ENCODE measurements around the gene COLEC12. TPM values are rescaled to one million over a fixed set of nuclear protein-coding genes. Genes with fewer than 3 reads are reported as not detected.
A peak's percentile ranks its signal among the peaks of the same experiment; 100 is the strongest.

Gene COLEC12
- total and polyA plus RNA-seq, 2 experiments from 2014 or later = 61.1 to 69.0 TPM

DNA sequence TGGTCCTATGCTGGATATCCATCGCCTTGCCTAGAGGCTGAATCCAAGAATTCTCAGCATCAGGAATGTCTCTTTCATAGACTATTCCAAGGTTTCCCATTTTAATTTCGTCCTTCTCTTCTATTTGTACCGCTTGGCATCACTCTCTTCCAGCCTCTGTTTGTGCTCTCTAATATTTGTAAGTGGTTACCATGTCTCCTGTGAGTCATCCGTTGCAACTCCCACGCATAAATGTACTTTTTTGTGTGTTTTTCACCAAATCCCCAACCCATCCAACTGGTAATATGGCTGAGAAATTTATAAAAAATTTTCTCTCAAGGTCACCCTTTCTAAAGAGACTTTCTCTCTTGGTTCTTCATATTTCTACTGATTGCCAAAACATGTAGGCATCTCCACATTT is 21.8 kb downstream of the COLEC12 start:
- Histone ChIP-seq H3K27ac (peak overlapping the region; percentile 56), H3K9me3 (ENCODE audit: low read depth) (no peaks in the 10 kb centered on the region), H3K4me3 (no peak overlapping the region), H3K4me1 (ENCODE audit: low read depth) (peaks cover 37% of the 10 kb centered on the region), H3K36me3 (no peaks in the 10 kb centered on the region), H3K27me3 (no peaks in the 10 kb centered on the region)
- DNase-seq (ENCODE audit: low read depth in 1 of 2, low spot score in 1 of 2) = peak in 1 of 2 donors; percentile 91
- TF ChIP-seq, protein P1, sequence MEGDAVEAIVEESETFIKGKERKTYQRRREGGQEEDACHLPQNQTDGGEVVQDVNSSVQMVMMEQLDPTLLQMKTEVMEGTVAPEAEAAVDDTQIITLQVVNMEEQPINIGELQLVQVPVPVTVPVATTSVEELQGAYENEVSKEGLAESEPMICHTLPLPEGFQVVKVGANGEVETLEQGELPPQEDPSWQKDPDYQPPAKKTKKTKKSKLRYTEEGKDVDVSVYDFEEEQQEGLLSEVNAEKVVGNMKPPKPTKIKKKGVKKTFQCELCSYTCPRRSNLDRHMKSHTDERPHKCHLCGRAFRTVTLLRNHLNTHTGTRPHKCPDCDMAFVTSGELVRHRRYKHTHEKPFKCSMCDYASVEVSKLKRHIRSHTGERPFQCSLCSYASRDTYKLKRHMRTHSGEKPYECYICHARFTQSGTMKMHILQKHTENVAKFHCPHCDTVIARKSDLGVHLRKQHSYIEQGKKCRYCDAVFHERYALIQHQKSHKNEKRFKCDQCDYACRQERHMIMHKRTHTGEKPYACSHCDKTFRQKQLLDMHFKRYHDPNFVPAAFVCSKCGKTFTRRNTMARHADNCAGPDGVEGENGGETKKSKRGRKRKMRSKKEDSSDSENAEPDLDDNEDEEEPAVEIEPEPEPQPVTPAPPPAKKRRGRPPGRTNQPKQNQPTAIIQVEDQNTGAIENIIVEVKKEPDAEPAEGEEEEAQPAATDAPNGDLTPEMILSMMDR (IDR thresholded peaks at IDR 0.05; ENCODE audit: low read depth, low read length) = no peak

DNA sequence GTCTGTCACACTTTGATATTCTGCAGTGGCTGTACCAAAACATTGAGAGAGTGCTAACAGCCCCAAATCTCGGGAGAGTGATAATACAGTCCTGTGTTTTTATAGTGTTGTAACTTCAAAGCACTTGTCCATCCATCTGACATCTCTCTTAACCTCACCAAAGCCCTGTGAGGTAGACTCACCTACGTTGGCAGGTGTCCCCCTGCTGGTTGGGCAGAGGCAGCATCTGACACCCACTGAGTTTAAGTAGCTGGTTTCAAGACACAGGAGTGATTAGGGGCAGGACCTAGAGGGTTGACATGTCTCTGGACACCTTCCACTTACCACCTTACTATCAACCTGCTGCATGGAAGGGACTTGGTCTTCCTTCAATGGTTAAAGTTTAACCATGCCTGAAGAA is 22.9 kb downstream of the COLEC12 start:
- Histone ChIP-seq H3K4me3 (no peak overlapping the region), H3K27ac (peak overlapping the region; percentile 72), H3K9me3 (ENCODE audit: low read depth) (no peaks in the 10 kb centered on the region), H3K4me1 (ENCODE audit: low read depth) (peaks cover 37% of the 10 kb centered on the region), H3K27me3 (no peaks in the 10 kb centered on the region), H3K36me3 (no peaks in the 10 kb centered on the region)
- TF ChIP-seq, protein P1 (IDR thresholded peaks at IDR 0.05; ENCODE audit: low read depth, low read length) = peak; percentile 17
- DNase-seq (ENCODE audit: low read depth in 1 of 2, low spot score in 1 of 2) = no peak

DNA sequence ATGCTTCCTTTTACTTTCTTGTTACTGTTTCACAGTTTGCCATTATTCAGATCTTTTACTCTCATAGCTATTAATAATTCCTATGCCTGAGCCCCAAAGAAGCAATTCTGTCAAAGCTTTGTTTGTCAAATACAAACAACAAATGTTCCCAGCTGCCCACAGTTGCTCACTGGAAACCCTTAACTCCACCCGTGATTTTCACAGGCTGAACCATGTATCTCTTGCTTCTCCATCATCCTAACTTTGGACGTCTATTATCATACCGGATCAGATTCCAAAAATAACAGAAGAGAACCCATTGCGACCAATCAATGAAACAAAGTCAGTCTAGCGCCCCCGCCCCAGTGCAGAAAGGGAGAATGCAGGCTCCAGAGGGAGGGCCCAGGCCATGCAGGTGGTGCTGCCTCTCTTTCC is 24.2 kb downstream of the COLEC12 start:
- no peak overlapping the region for H3K4me3 ChIP-seq
- no peaks in the 10 kb centered on the region for H3K36me3 ChIP-seq
- H3K27me3 ChIP-seq = no peaks in the 10 kb centered on the region
- TF ChIP-seq, protein P1 (IDR thresholded peaks at IDR 0.05; ENCODE audit: low read depth, low read length) = no peak
- no peak for DNase-seq (ENCODE audit: low read depth in 1 of 2, low spot score in 1 of 2)
- peaks cover 39% of the 10 kb centered on the region for H3K4me1 ChIP-seq (ENCODE audit: low read depth)
- no peaks in the 10 kb centered on the region for H3K9me3 ChIP-seq (ENCODE audit: low read depth)
- peak overlapping the region; percentile 72 for H3K27ac ChIP-seq

DNA sequence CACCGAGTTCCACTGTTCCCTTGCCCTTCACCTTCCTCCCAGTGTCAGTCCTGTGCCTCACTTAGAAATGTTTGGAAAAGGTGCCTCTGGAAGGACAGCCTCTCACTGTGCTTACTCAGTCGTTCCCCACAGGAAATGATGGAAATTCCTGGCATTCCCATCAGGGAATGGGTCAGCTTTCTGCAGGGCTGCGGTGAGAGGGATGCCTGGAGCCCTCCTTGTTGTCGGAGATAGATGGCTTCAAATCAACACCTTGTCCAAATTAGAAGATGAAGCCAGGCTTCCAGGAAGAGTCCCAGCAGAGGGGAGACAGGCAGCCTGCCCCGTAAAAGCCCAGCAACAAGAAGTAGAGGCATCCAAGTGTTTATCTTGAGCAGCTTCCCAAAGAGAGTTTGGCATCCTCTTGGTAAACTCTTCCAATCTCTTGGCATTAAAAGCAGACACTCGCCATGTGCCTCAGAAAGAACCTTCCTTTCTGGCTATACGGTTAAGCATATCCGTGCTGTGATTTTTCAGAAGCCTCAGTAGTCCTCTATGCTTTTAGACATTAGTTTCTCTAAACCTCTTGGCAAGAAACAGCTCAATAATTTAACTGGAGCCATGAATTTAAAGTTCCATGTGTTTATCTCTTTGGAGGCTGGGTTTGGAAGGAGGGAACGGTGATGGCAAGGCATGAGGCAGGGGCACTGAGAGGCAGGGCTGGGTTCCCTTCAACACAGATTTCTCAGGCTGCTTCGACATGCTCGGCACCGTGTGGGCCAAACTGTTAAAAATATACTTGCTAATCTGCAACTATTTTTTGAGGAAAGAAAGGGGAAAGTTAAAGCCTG is 25.1 kb downstream of the COLEC12 start:
- Histone ChIP-seq H3K9me3 (ENCODE audit: low read depth) (no peaks in the 10 kb centered on the region), H3K36me3 (no peaks in the 10 kb centered on the region), H3K27me3 (no peaks in the 10 kb centered on the region), H3K27ac (peak overlapping the region; percentile 72), H3K4me1 (ENCODE audit: low read depth) (peaks cover 44% of the 10 kb centered on the region), H3K4me3 (no peak overlapping the region)
- peak; percentile 35 to 94 for DNase-seq (ENCODE audit: low read depth in 1 of 2, low spot score in 1 of 2)
- TF ChIP-seq, protein P1 (IDR thresholded peaks at IDR 0.05; ENCODE audit: low read depth, low read length) = no peak

DNA sequence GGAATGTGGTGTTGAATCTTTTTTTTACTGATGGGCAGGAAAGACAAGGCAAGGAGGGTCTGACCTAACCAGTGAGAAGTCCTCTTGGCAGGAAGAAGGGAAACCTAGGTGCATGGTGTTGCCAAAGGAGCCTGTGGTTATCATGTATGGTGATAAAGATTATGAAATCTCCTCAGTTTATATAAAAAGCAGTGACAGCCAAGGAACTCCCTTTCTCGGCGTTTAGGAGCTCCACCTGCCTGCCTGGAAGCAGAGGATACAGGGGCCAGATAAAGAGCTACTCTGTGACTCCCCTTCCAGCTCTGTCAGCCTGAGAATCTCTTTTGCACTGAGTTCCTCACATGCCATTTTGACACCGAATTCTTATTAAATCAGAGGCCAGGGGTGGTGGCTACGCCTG is 26.1 kb downstream of the COLEC12 start:
- TF ChIP-seq, protein P1 (IDR thresholded peaks at IDR 0.05; ENCODE audit: low read depth, low read length) = no peak
- Histone ChIP-seq H3K4me1 (ENCODE audit: low read depth) (peaks cover 44% of the 10 kb centered on the region), H3K4me3 (no peak overlapping the region), H3K9me3 (ENCODE audit: low read depth) (no peaks in the 10 kb centered on the region), H3K36me3 (no peaks in the 10 kb centered on the region), H3K27me3 (no peaks in the 10 kb centered on the region), H3K27ac (peak overlapping the region; percentile 72)
- DNase-seq (ENCODE audit: low read depth in 1 of 2, low spot score in 1 of 2) = peak in 1 of 2 donors; percentile 58
